IPS-15b (cell line): ENCODE data around the gene KLHL25.

ENCODE experiments used
- H3K27me3 ChIP-seq: one replicate; pipeline ENCODE4 v1.6.1; 2013; ENCODE audit warnings: low read length; ENCODE audit not compliant: control insufficient read depth, insufficient read depth
- H3K36me3 ChIP-seq: one replicate; pipeline ENCODE4 v1.6.1; 2013; ENCODE audit warnings: low read length; ENCODE audit not compliant: control insufficient read depth, insufficient read depth
- H3K4me1 ChIP-seq: one replicate; pipeline ENCODE4 v1.6.1; 2013; ENCODE audit warnings: mild to moderate bottlenecking, low read length; ENCODE audit not compliant: control insufficient read depth, insufficient read depth
- H3K4me3 ChIP-seq: one replicate; pipeline ENCODE4 v1.5.1; 2013; ENCODE audit warnings: low read depth, low read length
- H3K9ac ChIP-seq: one replicate; pipeline ENCODE4 v1.6.1; 2013; ENCODE audit warnings: low read depth, mild to moderate bottlenecking, low read length
- H3K9me3 ChIP-seq: one replicate; pipeline ENCODE4 v1.6.1; 2013; ENCODE audit warnings: mild to moderate bottlenecking, low read length; ENCODE audit not compliant: control insufficient read depth, insufficient read depth

KLHL25 gene

DNA sequence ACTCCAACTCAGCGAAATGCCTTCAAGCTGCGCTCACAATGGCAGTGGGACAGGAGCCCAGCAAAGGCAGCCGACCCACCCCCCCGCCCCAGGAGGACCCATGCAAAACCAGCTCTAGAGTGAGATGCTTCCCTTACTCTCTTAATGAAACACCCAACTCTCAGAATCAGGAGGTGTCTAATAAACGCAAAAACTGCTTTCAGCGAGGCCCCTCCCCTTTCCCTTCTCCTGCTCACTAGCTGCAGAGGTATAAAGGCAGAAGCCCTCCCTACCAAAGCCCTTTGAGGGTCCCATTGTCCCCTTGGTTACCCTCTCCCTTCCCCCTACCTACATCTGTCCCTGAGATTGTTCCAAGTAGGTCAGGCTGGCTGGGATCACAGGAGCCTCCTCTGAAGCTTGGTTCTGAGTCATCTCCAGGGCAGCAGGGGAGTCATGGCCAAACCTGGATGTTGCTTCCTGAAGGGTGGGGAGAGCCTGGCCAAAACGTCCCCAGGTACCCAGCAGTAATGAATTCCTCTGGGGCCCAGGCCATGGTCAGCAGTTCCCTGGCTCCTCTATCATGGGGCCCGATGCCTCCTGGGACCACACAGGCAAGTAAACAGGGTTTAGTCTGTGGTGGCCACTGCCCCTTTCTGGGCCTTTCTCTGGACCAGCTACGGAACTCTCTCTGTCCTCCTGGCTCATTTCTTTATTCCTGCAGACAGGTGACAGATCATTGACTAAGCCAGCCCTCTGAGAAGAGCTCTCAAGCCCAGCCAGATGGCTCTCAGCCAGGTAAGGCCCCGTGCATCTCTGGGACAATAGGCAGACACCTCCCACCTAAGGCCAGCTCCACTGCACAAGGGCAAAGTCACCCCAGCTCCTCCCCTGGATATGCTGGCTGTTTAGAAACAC, 8.6 kb downstream of the KLHL25 start:
- H3K9me3 ChIP-seq, result no peaks in the 10 kb centered on the region
- no peaks in the 10 kb centered on the region for H3K27me3 ChIP-seq
- peaks cover 8% of the 10 kb centered on the region for H3K36me3 ChIP-seq
- H3K9ac ChIP-seq, result no peak overlapping the region
- no peak overlapping the region for H3K4me3 ChIP-seq
- peaks cover 6% of the 10 kb centered on the region for H3K4me1 ChIP-seq

DNA sequence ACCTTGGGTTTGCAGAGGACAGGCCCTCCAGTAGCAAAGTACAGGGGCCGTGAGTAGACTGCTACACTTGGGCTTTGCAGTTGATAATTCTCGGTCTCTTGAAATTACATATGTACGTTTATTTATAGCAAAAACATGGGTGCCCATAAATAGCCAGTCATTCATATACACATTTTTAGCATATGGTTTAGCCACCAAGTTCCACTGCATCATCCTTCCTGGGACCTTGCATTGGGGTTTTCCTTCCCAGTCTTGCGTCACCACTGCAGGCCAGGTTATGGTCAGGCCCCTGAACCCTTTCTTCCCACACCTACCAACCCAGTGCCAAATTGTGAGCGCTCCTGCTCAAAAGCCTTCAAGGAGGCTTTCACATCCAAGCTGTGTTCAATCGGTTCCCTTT, 12.7 kb downstream of the KLHL25 start:
- Histone ChIP-seq H3K36me3 (peaks cover 4% of the 10 kb centered on the region), H3K27me3 (no peaks in the 10 kb centered on the region), H3K4me3 (no peak overlapping the region), H3K9me3 (no peaks in the 10 kb centered on the region), H3K9ac (no peak overlapping the region), H3K4me1 (peaks cover 10% of the 10 kb centered on the region)

GRCh38 chr15:85781099-85781498, 13.6 kb downstream of the KLHL25 start:
- no peak overlapping the region for H3K4me3 ChIP-seq
- peaks cover 4% of the 10 kb centered on the region for H3K36me3 ChIP-seq
- no peak overlapping the region for H3K9ac ChIP-seq
- no peaks in the 10 kb centered on the region for H3K9me3 ChIP-seq
- H3K27me3 ChIP-seq, result no peaks in the 10 kb centered on the region
- H3K4me1 ChIP-seq, result peaks cover 8% of the 10 kb centered on the region

- Histone ChIP-seq H3K4me3 (no peak overlapping the region), H3K4me1 (peaks cover 6% of the 10 kb centered on the region), H3K27me3 (no peaks in the 10 kb centered on the region), H3K36me3 (peaks cover 4% of the 10 kb centered on the region), H3K9ac (peak overlapping the region; percentile 24), H3K9me3 (no peaks in the 10 kb centered on the region)
Measured at GRCh38 chr15:85780225-85780985, 14.3 kb downstream of the KLHL25 start.

DNA sequence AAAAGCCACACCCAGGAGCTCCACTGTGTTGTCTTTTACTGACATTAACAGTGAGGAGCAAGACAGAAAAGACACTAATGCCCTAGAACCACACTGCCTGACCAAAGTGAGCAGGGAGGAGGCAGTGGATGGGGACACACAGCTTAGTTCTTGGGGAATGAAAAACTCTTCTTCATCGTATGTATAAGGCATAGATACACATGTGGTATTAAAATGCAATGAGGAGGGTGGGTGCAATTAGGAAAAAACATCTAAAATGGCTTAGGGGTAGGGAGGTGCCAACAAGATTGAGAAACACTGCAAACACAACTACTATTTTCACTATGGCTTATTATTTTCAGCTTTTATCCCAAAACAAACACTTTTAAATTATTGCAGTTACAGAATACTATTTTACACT, 15.5 kb downstream of the KLHL25 start:
- Histone ChIP-seq H3K27me3 (no peaks in the 10 kb centered on the region), H3K36me3 (peaks cover 4% of the 10 kb centered on the region), H3K4me1 (peaks cover 4% of the 10 kb centered on the region), H3K9me3 (no peaks in the 10 kb centered on the region), H3K9ac (no peak overlapping the region), H3K4me3 (no peak overlapping the region)

DNA sequence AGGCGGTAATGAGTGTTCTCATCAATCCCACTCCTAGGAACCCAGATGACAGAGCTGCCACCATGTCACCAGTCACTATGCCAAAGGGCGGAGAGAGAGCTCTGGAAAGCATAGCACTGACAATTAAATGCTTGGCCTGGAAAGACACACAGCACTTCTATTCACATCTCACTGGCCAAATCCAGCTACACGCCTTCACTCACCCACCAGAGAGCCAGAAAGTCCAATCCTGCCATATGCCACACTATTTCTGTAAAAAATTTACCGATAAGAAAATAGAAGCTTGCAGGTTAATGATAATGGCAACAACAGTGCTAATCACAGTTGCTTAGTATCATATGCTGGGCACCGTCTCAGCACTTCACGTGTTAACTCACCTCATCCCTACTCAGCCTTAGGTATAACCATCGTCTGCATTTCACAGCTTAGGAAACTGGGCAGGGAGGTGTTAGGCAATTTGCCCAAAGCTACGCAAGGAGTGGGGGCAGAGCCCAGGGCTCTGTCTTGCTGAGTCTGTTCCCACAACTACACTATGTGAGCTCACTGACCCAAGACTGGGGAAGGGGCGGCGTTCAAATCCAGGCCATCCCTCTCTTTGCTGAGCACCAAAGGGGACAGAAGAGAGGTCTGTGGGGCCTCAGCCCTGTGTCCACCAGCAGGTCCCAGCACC, 16.5 kb downstream of the KLHL25 start:
- no peak overlapping the region for H3K9ac ChIP-seq
- H3K9me3 ChIP-seq, result no peaks in the 10 kb centered on the region
- H3K36me3 ChIP-seq, result peaks cover 4% of the 10 kb centered on the region
- peaks cover 4% of the 10 kb centered on the region for H3K4me1 ChIP-seq
- no peaks in the 10 kb centered on the region for H3K27me3 ChIP-seq
- no peak overlapping the region for H3K4me3 ChIP-seq

DNA sequence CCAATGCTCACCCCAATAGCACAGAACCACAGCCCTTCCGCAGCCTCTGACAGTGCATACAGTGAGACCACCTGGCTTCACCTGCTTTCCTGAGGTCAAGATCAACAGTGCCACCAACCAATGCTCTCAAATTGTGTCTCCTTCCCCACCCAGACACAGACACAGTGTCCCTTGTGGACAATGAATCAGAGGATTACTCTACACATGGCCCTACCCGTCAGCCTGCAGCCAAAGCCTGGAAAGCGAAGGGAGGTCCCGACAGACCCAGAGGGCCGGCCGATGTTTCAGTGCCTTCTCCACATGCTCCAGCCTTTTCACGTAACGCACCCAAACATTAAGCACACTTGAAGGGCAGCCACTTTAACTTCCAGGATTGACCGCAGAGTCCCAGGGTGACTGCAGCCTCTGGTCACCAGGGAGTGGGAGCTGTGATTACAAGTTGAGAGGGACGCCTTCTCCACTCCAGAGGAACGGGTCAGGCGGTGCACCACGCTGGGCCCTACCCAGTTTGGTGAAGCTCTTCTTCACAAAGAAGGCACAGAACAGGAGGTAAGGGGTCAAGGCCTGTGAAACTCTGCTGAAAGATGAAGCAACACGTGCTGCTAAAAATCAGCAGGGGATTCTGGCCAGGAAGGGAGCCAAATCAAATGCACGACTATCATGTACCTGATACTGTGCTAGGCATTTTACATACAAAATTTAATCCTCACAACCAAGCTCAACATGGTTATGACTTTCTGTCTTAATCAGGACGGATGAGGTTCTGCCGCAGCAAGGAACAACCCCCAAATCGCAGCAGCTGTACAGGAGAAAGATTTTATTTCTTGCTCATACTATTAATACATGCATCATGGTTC, 17.2 kb downstream of the KLHL25 start:
- H3K9me3 ChIP-seq, result no peaks in the 10 kb centered on the region
- H3K4me3 ChIP-seq, result no peak overlapping the region
- H3K27me3 ChIP-seq, result no peaks in the 10 kb centered on the region
- peaks cover 4% of the 10 kb centered on the region for H3K4me1 ChIP-seq
- peaks cover 1% of the 10 kb centered on the region for H3K36me3 ChIP-seq
- no peak overlapping the region for H3K9ac ChIP-seq

- Histone ChIP-seq H3K27me3 (no peaks in the 10 kb centered on the region), H3K4me1 (no peaks in the 10 kb centered on the region), H3K4me3 (no peak overlapping the region), H3K36me3 (peaks cover 1% of the 10 kb centered on the region), H3K9ac (no peak overlapping the region), H3K9me3 (no peaks in the 10 kb centered on the region)
Measured at GRCh38 chr15:85773970-85774369, 20.8 kb downstream of the KLHL25 start.

GRCh38 chr15:85773249-85773648, 21.5 kb downstream of the KLHL25 start:
- Histone ChIP-seq H3K9me3 (no peaks in the 10 kb centered on the region), H3K9ac (no peak overlapping the region), H3K4me1 (no peaks in the 10 kb centered on the region)

GRCh38 chr15:85772668-85773067, 22.1 kb downstream of the KLHL25 start:
- no peak overlapping the region for H3K4me3 ChIP-seq
- no peaks in the 10 kb centered on the region for H3K27me3 ChIP-seq
- no peaks in the 10 kb centered on the region for H3K9me3 ChIP-seq
- peaks cover 9% of the 10 kb centered on the region for H3K36me3 ChIP-seq
- H3K9ac ChIP-seq, result no peak overlapping the region
- no peaks in the 10 kb centered on the region for H3K4me1 ChIP-seq

More at GRCh38 chr15:85773249-85773648, 21.5 kb downstream of the KLHL25 start:
- Histone ChIP-seq H3K27me3 (no peaks in the 10 kb centered on the region), H3K4me3 (no peak overlapping the region), H3K36me3 (peaks cover 4% of the 10 kb centered on the region)
